SH-SY5Y (cell line): ENCODE measurements around the gene SYNC.

ENCODE experiments used
- GATA2 ChIP-seq: IDR thresholded peaks from 2 replicates; pipeline ENCODE4 v1.6.1; 2011; ENCODE audit warnings: mild to moderate bottlenecking, low read depth, low read length
- GATA3 ChIP-seq: IDR thresholded peaks from 2 replicates; pipeline ENCODE4 v1.6.1; 2011; ENCODE audit warnings: low read depth, mild to moderate bottlenecking, low read length, moderate library complexity

GRCh38 chr1:32684167-32684811, 18.3 kb downstream of the SYNC start:
- TF ChIP-seq GATA2 (no peak), GATA3 (no peak)
